PC-9 (cell line): ENCODE results near the gene QDPR. TPM values are rescaled to one million over a fixed set of nuclear protein-coding genes. Genes with fewer than 3 reads are reported as not detected.
A peak's percentile ranks its signal among the peaks of the same experiment; 100 is the strongest.
"Not testable (repeated sequence)": the region's sequence is repeated elsewhere in the genome, so short reads cannot be mapped to it uniquely, and the experiment has no call there.

Experiments used
- BruUV-seq: library from RNA; stranded (reverse); fragments of 400-500 nt; replicated peaks from 2 replicates; lab custom pipeline; 2021; lab: Mats Ljungman, UMichigan
- CTCF ChIA-PET: fragments of 300-600 bp; sonication (Branson Sonifier 250); formaldehyde crosslinking; loops from one replicate; lab custom pipeline; 2022; ENCODE audit warnings: antibody characterized with exemption; lab: Charles Lee
- POLR2A ChIA-PET: fragments of 300-600 bp; sonication (Branson Sonifier 250); formaldehyde crosslinking; loops from one replicate; lab custom pipeline; 2022; ENCODE audit warnings: antibody characterized with exemption; ENCODE audit not compliant: unreplicated experiment; lab: Charles Lee
- DNase-seq, 2 experiments: peaks; one replicate each; pipeline versions ENCODE4 v3.0.0 to v3.0.0-alpha.2; 2015 to 2022; ENCODE audit warnings: mixed read lengths in 1 of 2
- H2AFZ ChIP-seq: fragments of 200-600 bp; sonication (generic); 2 replicates; pipeline ENCODE4 v1.8.1; 2017; ENCODE audit warnings: antibody characterized with exemption
- H3F3A ChIP-seq: fragments of 200-600 bp; sonication (generic); 2 replicates; pipeline ENCODE4 v1.8.1; 2017; ENCODE audit warnings: antibody characterized with exemption, mild to moderate bottlenecking, low read depth; ENCODE audit not compliant: insufficient read depth
- H3K27ac ChIP-seq: fragments of 200-600 bp; sonication (generic); 2 replicates; pipeline ENCODE4 v1.6.1; 2016; ENCODE audit warnings: mixed run types
- H3K27me3 ChIP-seq: fragments of 200-600 bp; sonication (generic); 2 replicates; pipeline ENCODE4 v1.6.1; 2016; ENCODE audit warnings: low read depth, mixed run types; ENCODE audit not compliant: insufficient read depth
- H3K36me3 ChIP-seq: fragments of 200-600 bp; sonication (generic); 2 replicates; pipeline ENCODE4 v1.6.1; 2016; ENCODE audit warnings: low read depth, mixed run types
- H3K4me1 ChIP-seq: fragments of 200-600 bp; sonication (generic); replicated peaks from 2 replicates; pipeline ENCODE4 v1.6.1; 2016; ENCODE audit warnings: mixed run types; ENCODE audit not compliant: insufficient read depth
- H3K4me2 ChIP-seq: fragments of 200-600 bp; sonication (generic); 2 replicates; pipeline ENCODE4 v1.6.1; 2017; ENCODE audit warnings: mixed run types
- H3K4me3 ChIP-seq: fragments of 200-600 bp; sonication (generic); 2 replicates; pipeline ENCODE4 v1.6.1; 2016; ENCODE audit warnings: mixed run types
- H3K79me2 ChIP-seq: fragments of 200-600 bp; sonication (generic); 2 replicates; pipeline ENCODE4 v1.6.1; 2017; ENCODE audit warnings: low read depth, mixed run types
- H3K9me2 ChIP-seq: fragments of 200-600 bp; sonication (generic); 2 replicates; pipeline ENCODE4 v1.8.1; 2017; ENCODE audit warnings: mild to moderate bottlenecking; ENCODE audit not compliant: insufficient read depth
- H3K9me3 ChIP-seq: fragments of 200-600 bp; sonication (generic); 2 replicates; pipeline ENCODE4 v1.8.1; 2016; ENCODE audit warnings: low read depth; ENCODE audit not compliant: insufficient read depth
- H4K20me1 ChIP-seq: fragments of 200-600 bp; sonication (generic); 2 replicates; pipeline ENCODE4 v1.8.1; 2017; ENCODE audit not compliant: insufficient read depth
- EZH2 ChIP-seq: fragments of 200-600 bp; sonication (generic); IDR thresholded peaks from 2 replicates; pipeline ENCODE4 v1.8.0; 2017; ENCODE audit warnings: antibody characterized with exemption, low read depth
- intact Hi-C: fragments of 100-400 bp; cut with micrococcal nuclease; formaldehyde crosslinking; loops from one replicate; pipeline ENCODE4 v1.10.0; 2022; ENCODE audit not compliant: unreplicated experiment
- total RNA-seq: library from RNA; stranded (reverse); gene quantifications from 2 replicates; pipeline ENCODE4 v1.2.3, GENCODE V29; 2021
- TF ChIP-seq, protein P1 (sequence below): fragments of 200-600 bp; sonication (generic); conservative IDR thresholded peaks from 2 replicates; pipeline ENCODE4 v1.6.1; 2017; ENCODE audit warnings: mixed run types, antibody characterized with exemption, mild to moderate bottlenecking, moderate library complexity

Gene QDPR
- total RNA-seq, 1 experiment from 2014 or later, result 14.0 TPM

GRCh38 chr4:17448689-17449088 is 63.2 kb downstream of the QDPR start:
- TF ChIP-seq, protein P1, sequence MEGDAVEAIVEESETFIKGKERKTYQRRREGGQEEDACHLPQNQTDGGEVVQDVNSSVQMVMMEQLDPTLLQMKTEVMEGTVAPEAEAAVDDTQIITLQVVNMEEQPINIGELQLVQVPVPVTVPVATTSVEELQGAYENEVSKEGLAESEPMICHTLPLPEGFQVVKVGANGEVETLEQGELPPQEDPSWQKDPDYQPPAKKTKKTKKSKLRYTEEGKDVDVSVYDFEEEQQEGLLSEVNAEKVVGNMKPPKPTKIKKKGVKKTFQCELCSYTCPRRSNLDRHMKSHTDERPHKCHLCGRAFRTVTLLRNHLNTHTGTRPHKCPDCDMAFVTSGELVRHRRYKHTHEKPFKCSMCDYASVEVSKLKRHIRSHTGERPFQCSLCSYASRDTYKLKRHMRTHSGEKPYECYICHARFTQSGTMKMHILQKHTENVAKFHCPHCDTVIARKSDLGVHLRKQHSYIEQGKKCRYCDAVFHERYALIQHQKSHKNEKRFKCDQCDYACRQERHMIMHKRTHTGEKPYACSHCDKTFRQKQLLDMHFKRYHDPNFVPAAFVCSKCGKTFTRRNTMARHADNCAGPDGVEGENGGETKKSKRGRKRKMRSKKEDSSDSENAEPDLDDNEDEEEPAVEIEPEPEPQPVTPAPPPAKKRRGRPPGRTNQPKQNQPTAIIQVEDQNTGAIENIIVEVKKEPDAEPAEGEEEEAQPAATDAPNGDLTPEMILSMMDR, result no peak
- no peak for TF ChIP-seq EZH2
- Histone ChIP-seq H3K4me1 (no peaks in the 10 kb centered on the region), H3F3A (no peaks in the 10 kb centered on the region), H3K9me2 (no peaks in the 10 kb centered on the region), H3K36me3 (no peaks in the 10 kb centered on the region), H3K27me3 (peaks cover 4% of the 10 kb centered on the region; the same call in 1 of the 2 replicates), H4K20me1 (no peaks in the 10 kb centered on the region), H3K4me3 (no peak overlapping the region), H3K27ac (no peak overlapping the region), H2AFZ (no peak overlapping the region), H3K79me2 (no peaks in the 10 kb centered on the region), H3K9me3 (no peaks in the 10 kb centered on the region), H3K4me2 (no peak overlapping the region)
- ChIA-PET CTCF (interaction anchor here (0.9 kb wide), 1 partner anchor 532 kb away, joined by 3 read pairs; no protein-coding TSS in a partner anchor), POLR2A (no interaction called here)
- DNase-seq, result no peak
- no TSS peak for BruUV-seq
- intact Hi-C loops, result loop anchor here (5.0 kb wide), 2 partner anchors 806 to 1161 kb away; no protein-coding TSS in a partner anchor

DNA sequence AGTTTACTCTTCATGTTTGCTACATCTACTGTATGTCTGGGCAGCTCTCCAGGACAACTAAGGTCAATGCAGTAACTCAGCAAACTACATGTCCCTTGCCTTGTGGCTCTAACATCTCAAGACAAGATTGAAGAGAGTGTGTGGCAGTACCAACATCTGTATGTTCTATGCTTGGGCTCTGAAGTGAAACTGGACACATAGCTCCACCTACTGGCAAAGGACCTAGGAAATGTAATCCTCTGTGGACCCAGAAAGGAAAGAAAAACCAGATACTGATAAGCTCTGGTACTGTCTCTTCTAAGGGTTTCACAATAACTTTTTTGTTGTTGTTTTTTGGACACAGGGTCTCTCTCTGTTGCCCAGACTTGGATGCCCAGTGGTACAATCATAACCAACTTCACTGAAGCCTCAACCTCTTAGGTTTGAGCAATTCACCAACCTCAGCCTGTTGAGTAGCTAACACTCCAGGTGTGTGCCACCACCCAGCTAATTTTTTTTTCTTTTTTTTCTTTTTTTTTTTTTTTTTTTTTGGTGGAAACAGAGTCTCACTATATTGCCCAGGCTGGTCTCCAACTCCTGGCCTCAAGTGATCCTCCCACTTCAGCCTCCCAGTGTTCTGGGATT is 64.1 kb downstream of the QDPR start:
- Histone ChIP-seq H3F3A (no peaks in the 10 kb centered on the region), H4K20me1 (no peaks in the 10 kb centered on the region), H3K9me3 (no peaks in the 10 kb centered on the region), H3K4me1 (no peaks in the 10 kb centered on the region), H3K79me2 (no peaks in the 10 kb centered on the region), H3K4me2 (no peak overlapping the region), H3K27me3 (peaks cover 4% of the 10 kb centered on the region; the same call in 1 of the 2 replicates), H3K36me3 (no peaks in the 10 kb centered on the region), H3K4me3 (no peak overlapping the region), H3K9me2 (no peaks in the 10 kb centered on the region), H2AFZ (no peak overlapping the region), H3K27ac (no peak overlapping the region)
- intact Hi-C loops, result loop anchor here (5.0 kb wide), 2 partner anchors 805 to 1160 kb away; no protein-coding TSS in a partner anchor
- TF ChIP-seq EZH2, result no peak
- TF ChIP-seq, protein P1, result peak; percentile 74
- no TSS peak for BruUV-seq
- ChIA-PET CTCF (interaction anchor here (1.3 kb wide), 1 partner anchor 531 kb away, joined by 5 read pairs; no protein-coding TSS in a partner anchor), POLR2A (interaction anchor here (0.6 kb wide), 1 partner anchor 1252 kb away, joined by 4 read pairs; no protein-coding TSS in a partner anchor)
- peak in 1 of 2 experiments; percentile 23 for DNase-seq

DNA sequence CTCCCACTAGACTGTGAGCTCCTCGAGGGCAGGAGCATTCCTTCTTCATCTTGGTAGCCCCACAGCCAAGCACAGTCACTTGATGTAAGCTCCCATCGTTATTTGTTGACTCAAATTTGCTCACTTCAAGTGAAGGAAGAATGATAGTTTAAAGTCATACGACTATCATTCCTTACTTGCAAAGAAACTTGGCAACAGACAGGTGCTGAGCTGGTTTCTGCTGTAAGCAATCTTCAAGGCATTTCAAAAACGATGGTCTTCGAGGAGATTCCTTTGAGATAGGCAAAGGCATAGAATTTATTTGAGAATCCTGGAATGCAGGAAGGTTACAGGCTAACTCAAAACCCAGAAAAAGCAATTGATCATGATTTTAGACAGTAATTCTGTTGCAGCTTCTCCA is 64.8 kb downstream of the QDPR start:
- Histone ChIP-seq H3K9me3 (no peaks in the 10 kb centered on the region), H3K4me2 (no peak overlapping the region), H3F3A (no peaks in the 10 kb centered on the region), H3K36me3 (no peaks in the 10 kb centered on the region), H3K27me3 (peaks cover 4% of the 10 kb centered on the region; the same call in 1 of the 2 replicates), H3K79me2 (no peaks in the 10 kb centered on the region), H2AFZ (no peak overlapping the region), H3K27ac (no peak overlapping the region), H3K9me2 (no peaks in the 10 kb centered on the region), H3K4me1 (no peaks in the 10 kb centered on the region), H4K20me1 (no peaks in the 10 kb centered on the region), H3K4me3 (no peak overlapping the region)
- BruUV-seq, result no TSS peak
- ChIA-PET CTCF (interaction anchor here (1.3 kb wide), 1 partner anchor 530 kb away, joined by 5 read pairs; no protein-coding TSS in a partner anchor), POLR2A (no interaction called here)
- intact Hi-C loops, result loop anchor here (5.0 kb wide), 2 partner anchors 805 to 1160 kb away; no protein-coding TSS in a partner anchor
- TF ChIP-seq, protein P1, result no peak
- TF ChIP-seq EZH2, result no peak
- peak in 1 of 2 experiments; percentile 43 for DNase-seq

DNA sequence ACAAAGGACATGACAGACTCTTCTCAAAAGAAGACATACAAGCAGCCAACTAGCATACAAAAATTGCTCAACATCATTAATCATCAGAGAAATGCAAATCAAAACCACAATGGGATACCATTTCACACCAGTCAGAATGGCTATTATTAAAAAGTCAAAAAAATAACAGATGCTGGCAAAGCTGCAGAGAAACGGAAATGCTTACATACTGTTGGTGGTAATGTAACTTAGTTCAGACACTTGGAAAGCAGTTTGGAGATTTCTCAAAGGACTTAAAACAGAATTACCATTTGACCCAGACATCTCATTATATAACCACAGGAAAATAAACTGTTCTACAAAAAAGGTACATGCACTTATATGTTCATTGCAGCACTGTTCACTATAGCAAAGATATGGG is 69.4 kb downstream of the QDPR start:
- CTCF ChIA-PET, DNase-seq, BruUV-seq, H3F3A ChIP-seq, H3K4me3 ChIP-seq, POLR2A ChIA-PET, H3K4me2 ChIP-seq, intact Hi-C loops, H3K36me3 ChIP-seq, H3K27ac ChIP-seq, H4K20me1 ChIP-seq, H3K4me1 ChIP-seq, H3K9me2 ChIP-seq, H2AFZ ChIP-seq, H3K9me3 ChIP-seq, H3K79me2 ChIP-seq: not testable (repeated sequence)
- H3K27me3 ChIP-seq, result peaks cover 11% of the 10 kb centered on the region; the same call in 1 of the 2 replicates
